ENCODE data around the gene FRMD4B.

FRMD4B gene

GRCh38 chr3:69250014-69250413, 135.9 kb downstream of the FRMD4B start:
- TF ChIP-seq, protein P1, sequence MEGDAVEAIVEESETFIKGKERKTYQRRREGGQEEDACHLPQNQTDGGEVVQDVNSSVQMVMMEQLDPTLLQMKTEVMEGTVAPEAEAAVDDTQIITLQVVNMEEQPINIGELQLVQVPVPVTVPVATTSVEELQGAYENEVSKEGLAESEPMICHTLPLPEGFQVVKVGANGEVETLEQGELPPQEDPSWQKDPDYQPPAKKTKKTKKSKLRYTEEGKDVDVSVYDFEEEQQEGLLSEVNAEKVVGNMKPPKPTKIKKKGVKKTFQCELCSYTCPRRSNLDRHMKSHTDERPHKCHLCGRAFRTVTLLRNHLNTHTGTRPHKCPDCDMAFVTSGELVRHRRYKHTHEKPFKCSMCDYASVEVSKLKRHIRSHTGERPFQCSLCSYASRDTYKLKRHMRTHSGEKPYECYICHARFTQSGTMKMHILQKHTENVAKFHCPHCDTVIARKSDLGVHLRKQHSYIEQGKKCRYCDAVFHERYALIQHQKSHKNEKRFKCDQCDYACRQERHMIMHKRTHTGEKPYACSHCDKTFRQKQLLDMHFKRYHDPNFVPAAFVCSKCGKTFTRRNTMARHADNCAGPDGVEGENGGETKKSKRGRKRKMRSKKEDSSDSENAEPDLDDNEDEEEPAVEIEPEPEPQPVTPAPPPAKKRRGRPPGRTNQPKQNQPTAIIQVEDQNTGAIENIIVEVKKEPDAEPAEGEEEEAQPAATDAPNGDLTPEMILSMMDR (IDR thresholded peaks at IDR 0.05), result no peak
- no peak overlapping the region for H3K27ac ChIP-seq
- no peaks in the 10 kb centered on the region for H3K4me1 ChIP-seq
- H3K4me3 ChIP-seq, result no peak overlapping the region
- no peaks in the 10 kb centered on the region for H3K9me3 ChIP-seq
- no peaks in the 10 kb centered on the region for H3K27me3 ChIP-seq
- no peaks in the 10 kb centered on the region for H3K36me3 ChIP-seq
- DNase-seq, result no peak
- intact Hi-C loops (cut with DNase I; ENCODE audit: low total_unique reads), result no loop called here

- Histone ChIP-seq H3K27ac (no peak overlapping the region), H3K36me3 (no peaks in the 10 kb centered on the region), H3K27me3 (no peaks in the 10 kb centered on the region), H3K4me3 (no peak overlapping the region), H3K4me1 (no peaks in the 10 kb centered on the region), H3K9me3 (no peaks in the 10 kb centered on the region)
- TF ChIP-seq, protein P1 (IDR thresholded peaks at IDR 0.05), result no peak
- DNase-seq, result no peak
- intact Hi-C loops (cut with DNase I; ENCODE audit: low total_unique reads), result no loop called here
Observed at GRCh38 chr3:69249001-69249400, 136.9 kb downstream of the FRMD4B start.

- no peaks in the 10 kb centered on the region for H3K9me3 ChIP-seq
- TF ChIP-seq, protein P1 (IDR thresholded peaks at IDR 0.05), result no peak
- H3K36me3 ChIP-seq, result no peaks in the 10 kb centered on the region
- no peak overlapping the region for H3K27ac ChIP-seq
- H3K4me1 ChIP-seq, result no peaks in the 10 kb centered on the region
- no peaks in the 10 kb centered on the region for H3K27me3 ChIP-seq
- DNase-seq, result no peak
- intact Hi-C loops (cut with DNase I; ENCODE audit: low total_unique reads), result no loop called here
- no peak overlapping the region for H3K4me3 ChIP-seq
Observed at GRCh38 chr3:69248436-69248835, 137.5 kb downstream of the FRMD4B start.

- Histone ChIP-seq H3K36me3 (no peaks in the 10 kb centered on the region), H3K9me3 (no peaks in the 10 kb centered on the region), H3K27ac (no peak overlapping the region), H3K27me3 (no peaks in the 10 kb centered on the region), H3K4me1 (no peaks in the 10 kb centered on the region), H3K4me3 (no peak overlapping the region)
- TF ChIP-seq, protein P1 (IDR thresholded peaks at IDR 0.05), result no peak
- intact Hi-C loops (cut with DNase I; ENCODE audit: low total_unique reads), result no loop called here
- no peak for DNase-seq
Observed at GRCh38 chr3:69246612-69247011, 139.3 kb downstream of the FRMD4B start.

DNA sequence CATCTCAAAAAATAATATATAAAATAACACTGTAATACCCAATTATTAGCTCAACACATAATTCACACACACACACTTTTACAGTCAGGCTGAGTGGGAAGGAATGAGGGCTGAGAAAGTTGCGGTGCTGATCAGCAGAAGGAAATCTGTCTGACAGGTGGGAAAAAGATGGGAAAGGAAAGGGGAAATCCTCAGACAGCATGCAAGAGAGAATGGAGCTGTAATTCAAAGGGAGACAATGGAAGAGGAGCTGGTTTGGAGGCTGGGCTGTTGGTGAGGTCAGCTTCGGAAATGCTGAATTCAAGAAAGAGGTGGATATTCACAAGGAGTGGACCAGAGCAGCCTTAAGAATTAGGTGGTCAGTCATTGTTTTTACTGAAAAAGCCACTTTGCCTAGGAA, 141.8 kb downstream of the FRMD4B start:
- H3K4me3 ChIP-seq, result no peak overlapping the region
- intact Hi-C loops (cut with DNase I; ENCODE audit: low total_unique reads), result no loop called here
- H3K4me1 ChIP-seq, result no peaks in the 10 kb centered on the region
- DNase-seq, result no peak
- H3K9me3 ChIP-seq, result no peaks in the 10 kb centered on the region
- H3K36me3 ChIP-seq, result no peaks in the 10 kb centered on the region
- TF ChIP-seq, protein P1 (IDR thresholded peaks at IDR 0.05), result no peak
- H3K27ac ChIP-seq, result no peak overlapping the region
- H3K27me3 ChIP-seq, result no peaks in the 10 kb centered on the region

DNA sequence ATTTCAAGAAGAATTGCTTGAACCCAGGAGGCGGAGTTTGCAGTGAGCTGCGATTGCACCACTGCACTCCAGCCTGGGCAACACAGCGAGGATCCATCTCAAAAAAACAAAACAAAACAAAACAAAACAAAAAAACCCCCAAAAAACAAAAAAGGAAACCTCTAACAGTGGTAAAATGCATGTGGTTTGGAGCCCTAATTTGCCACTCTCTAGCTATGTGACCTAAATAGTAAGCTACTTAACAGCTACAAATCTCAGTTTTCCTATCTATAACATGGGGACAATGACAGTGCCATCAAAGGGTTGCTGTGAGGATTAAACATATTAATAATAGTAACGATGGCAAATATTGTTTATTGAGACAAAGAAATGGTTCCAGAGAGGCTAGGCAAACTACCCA, 144.1 kb downstream of the FRMD4B start:
- no peaks in the 10 kb centered on the region for H3K9me3 ChIP-seq
- no peaks in the 10 kb centered on the region for H3K27me3 ChIP-seq
- TF ChIP-seq, protein P1 (IDR thresholded peaks at IDR 0.05), result no peak
- intact Hi-C loops (cut with DNase I; ENCODE audit: low total_unique reads), result no loop called here
- no peaks in the 10 kb centered on the region for H3K36me3 ChIP-seq
- no peak overlapping the region for H3K27ac ChIP-seq
- DNase-seq, result no peak
- peaks cover 0 to 4% (median 1%) of the 10 kb centered on the region in 4 donors for H3K4me1 ChIP-seq
- H3K4me3 ChIP-seq, result no peak overlapping the region
